Upper lobe of right lung (tissue), 1 donor: Measurements from ENCODE around the gene KCNMB1. TPM values are rescaled to one million over a fixed set of nuclear protein-coding genes. Genes with fewer than 3 reads are reported as not detected.

Source experiments
- ATAC-seq: fragments of 200-7000 bp; cut with Tn5 transposase; one replicate; pipeline ENCODE4 v1.9.1; 2020; ENCODE audit warnings: mild to moderate bottlenecking, moderate library complexity
- DNase-seq: peaks from one replicate; pipeline ENCODE4 v3.0.0-alpha.2; 2020
- H3K27ac ChIP-seq: fragments of 200-600 bp; one replicate; pipeline ENCODE4 v1.8.0; 2022
- H3K27me3 ChIP-seq: fragments of 200-600 bp; one replicate; pipeline ENCODE4 v1.8.0; 2022; ENCODE audit warnings: mild to moderate bottlenecking
- H3K36me3 ChIP-seq: fragments of 200-600 bp; one replicate; pipeline ENCODE4 v1.8.0; 2022
- H3K4me1 ChIP-seq: fragments of 200-600 bp; one replicate; pipeline ENCODE4 v1.8.0; 2022
- H3K4me3 ChIP-seq: fragments of 200-600 bp; one replicate; pipeline ENCODE4 v1.8.0; 2022; ENCODE audit warnings: mild to moderate bottlenecking
- H3K9me3 ChIP-seq: fragments of 200-600 bp; one replicate; pipeline ENCODE4 v1.8.0; 2022
- CTCF ChIP-seq: fragments of 200-600 bp; IDR thresholded peaks from one replicate; pipeline ENCODE4 v1.8.0; 2022; ENCODE audit warnings: antibody characterized with exemption
- intact Hi-C: fragments of 100-400 bp; cut with DNase I; formaldehyde crosslinking; loops from one replicate; pipeline ENCODE4 v1.11.0; 2022
- total RNA-seq: library from RNA; stranded (reverse); fragmentation: NEBNext Ultra II Directional; extraction: Animal tissue kit (Norgen Biotek cat#: 25700); gene quantifications from one replicate; pipeline ENCODE4 v1.2.1, GENCODE V29; 2021
- donor health status: DM: no; HTN: yes; CAD: no; lungs with severe emphysema.

KCNMB1 gene
- total RNA-seq, 1 donor from 2014 or later: 1.5 TPM

- Histone ChIP-seq H3K4me3 (no peak overlapping the region), H3K27ac (peak overlapping the region; percentile 73), H3K36me3 (no peaks in the 10 kb centered on the region), H3K27me3 (no peaks in the 10 kb centered on the region), H3K9me3 (no peaks in the 10 kb centered on the region), H3K4me1 (peaks cover 53% of the 10 kb centered on the region)
- no peak for TF ChIP-seq CTCF
- DNase-seq (no peak), ATAC-seq (peak; percentile 4)
- intact Hi-C loops: no loop called here
Observed at GRCh38 chr5:170330568-170331054, 58.6 kb downstream of the KCNMB1 start.

GRCh38 chr5:170329524-170329923 is 59.6 kb downstream of the KCNMB1 start:
- DNase-seq (no peak), ATAC-seq (no peak)
- peak overlapping the region; percentile 73 for H3K27ac ChIP-seq
- intact Hi-C loops: no loop called here
- H3K27me3 ChIP-seq: no peaks in the 10 kb centered on the region
- H3K4me3 ChIP-seq: no peak overlapping the region
- no peaks in the 10 kb centered on the region for H3K9me3 ChIP-seq
- peaks cover 43% of the 10 kb centered on the region for H3K4me1 ChIP-seq
- no peak for TF ChIP-seq CTCF
- no peaks in the 10 kb centered on the region for H3K36me3 ChIP-seq

- peak; percentile 39 for ATAC-seq
- Histone ChIP-seq H3K9me3 (no peaks in the 10 kb centered on the region), H3K27ac (no peak overlapping the region), H3K36me3 (no peaks in the 10 kb centered on the region), H3K4me3 (no peak overlapping the region), H3K27me3 (no peaks in the 10 kb centered on the region), H3K4me1 (peaks cover 30% of the 10 kb centered on the region)
- intact Hi-C loops: no loop called here
- DNase-seq: no peak
- TF ChIP-seq CTCF: no peak
Observed at GRCh38 chr5:170327829-170328228, 61.3 kb downstream of the KCNMB1 start.

GRCh38 chr5:170327168-170327567 is 62.0 kb downstream of the KCNMB1 start:
- Histone ChIP-seq H3K36me3 (no peaks in the 10 kb centered on the region), H3K9me3 (no peaks in the 10 kb centered on the region), H3K27me3 (no peaks in the 10 kb centered on the region), H3K4me1 (peaks cover 23% of the 10 kb centered on the region), H3K4me3 (no peak overlapping the region), H3K27ac (no peak overlapping the region)
- intact Hi-C loops: no loop called here
- DNase-seq (no peak), ATAC-seq (no peak)
- no peak for TF ChIP-seq CTCF

Other genes with a start within 250 kb of the KCNMB1 start
- not detected for gene C5orf58, start 156.4 kb downstream of the KCNMB1 start, total RNA-seq
- 83.1 TPM for gene LCP2, start 91.6 kb downstream of the KCNMB1 start, total RNA-seq
- gene KCNIP1, start 114.7 kb upstream of the KCNMB1 start, total RNA-seq: 2.7 TPM